IMR-90 (cell line): ENCODE results near the gene GPR108. TPM values are rescaled to one million over a fixed set of nuclear protein-coding genes. Genes with fewer than 3 reads are reported as not detected.

ENCODE experiments used
- ATAC-seq: fragments of 200-7000 bp; cut with Tn5 transposase; 2 replicates; pipeline ENCODE4 v1.9.1; 2020; ENCODE audit warnings: low read depth, mild to moderate bottlenecking, moderate library complexity
- BruUV-seq: library from RNA; stranded (reverse); fragments of 400-500 nt; replicated peaks from 2 replicates; lab custom pipeline; 2021; lab: Mats Ljungman, UMichigan
- CTCF ChIA-PET: fragments of 300-600 bp; formaldehyde crosslinking; extraction: SDS; loops from one replicate; lab custom pipeline; 2021; ENCODE audit warnings: antibody characterized with exemption; lab: Yijun Ruan, JAX
- POLR2A ChIA-PET: fragments of 300-600 bp; sonication (Branson Sonifier 250); formaldehyde crosslinking; loops from one replicate; lab custom pipeline; 2022; ENCODE audit warnings: antibody characterized with exemption; ENCODE audit not compliant: unreplicated experiment; lab: Charles Lee
- DNase-seq: peaks from one replicate; pipeline ENCODE4 v3.0.0; 2013
- H2AFZ ChIP-seq: replicated peaks from 2 replicates; pipeline ENCODE3; 2013; ENCODE audit warnings: low read length, mild to moderate bottlenecking; ENCODE audit not compliant: poor library complexity
- H2AK5ac ChIP-seq: 2 replicates; pipeline ENCODE4 v1.6.1; 2013; ENCODE audit warnings: low read depth, low read length, inconsistent platforms
- H2AK9ac ChIP-seq: replicated peaks from 2 replicates; pipeline ENCODE3; 2013; ENCODE audit warnings: mild to moderate bottlenecking, low read depth, low read length, moderate library complexity; ENCODE audit not compliant: poor library complexity
- H2BK120ac ChIP-seq: 2 replicates; pipeline ENCODE4 v1.6.1; 2013; ENCODE audit warnings: low read depth, low read length, inconsistent platforms
- H2BK15ac ChIP-seq: 3 replicates; pipeline ENCODE4 v1.6.1; 2013; ENCODE audit warnings: low read depth, low read length, inconsistent platforms
- H2BK20ac ChIP-seq: 2 replicates; pipeline ENCODE4 v1.6.1; 2013; ENCODE audit warnings: low read depth, mild to moderate bottlenecking, inconsistent platforms, low read length, moderate library complexity
- H2BK5ac ChIP-seq: 2 replicates; pipeline ENCODE4 v1.6.1; 2013; ENCODE audit warnings: mild to moderate bottlenecking, low read depth, low read length, inconsistent platforms; ENCODE audit not compliant: poor library complexity, severe bottlenecking
- H3K14ac ChIP-seq: replicated peaks from 2 replicates; pipeline ENCODE4 v1.6.1; 2013; ENCODE audit warnings: low read depth, low read length, inconsistent platforms
- H3K18ac ChIP-seq: 2 replicates; pipeline ENCODE4 v1.6.1; 2013; ENCODE audit warnings: low read depth, low read length, control low read depth
- H3K23ac ChIP-seq: 2 replicates; pipeline ENCODE4 v1.6.1; 2013; ENCODE audit warnings: low read depth, low read length, inconsistent platforms
- H3K27ac ChIP-seq: 2 replicates; pipeline ENCODE4 v1.5.1; 2013; ENCODE audit warnings: mild to moderate bottlenecking, control low read depth, low read length; ENCODE audit not compliant: insufficient read depth
- H3K27me3 ChIP-seq: 2 replicates; pipeline ENCODE4 v1.6.1; 2013; ENCODE audit warnings: low read length; ENCODE audit not compliant: control insufficient read depth, insufficient read depth
- H3K36me3 ChIP-seq: 2 replicates; pipeline ENCODE4 v1.6.1; 2013; ENCODE audit warnings: low read length, mixed read lengths; ENCODE audit not compliant: control insufficient read depth, insufficient read depth
- H3K4ac ChIP-seq: 2 replicates; pipeline ENCODE4 v1.6.1; 2013; ENCODE audit warnings: low read depth, low read length, inconsistent platforms
- H3K4me1 ChIP-seq: 2 replicates; pipeline ENCODE4 v1.6.1; 2013; ENCODE audit warnings: low read length, mixed read lengths; ENCODE audit not compliant: control insufficient read depth, insufficient read depth
- H3K4me2 ChIP-seq: 2 replicates; pipeline ENCODE4 v1.6.1; 2013; ENCODE audit warnings: low read depth, mild to moderate bottlenecking, control low read depth, low read length, moderate library complexity
- H3K4me3 ChIP-seq: 2 replicates; pipeline ENCODE4 v1.5.1; 2013; ENCODE audit warnings: low read depth, mild to moderate bottlenecking, control low read depth, low read length, moderate library complexity; ENCODE audit not compliant: insufficient read depth
- H3K56ac ChIP-seq: 2 replicates; pipeline ENCODE4 v1.6.1; 2013; ENCODE audit warnings: low read length, inconsistent platforms; ENCODE audit not compliant: insufficient read depth; ENCODE audit errors: extremely low read depth
- H3K79me1 ChIP-seq, 2 experiments: 2 replicates each; pipeline ENCODE4 v1.6.1; 2013; ENCODE audit warnings: low read length in 2 of 2, inconsistent platforms in 1 of 2, low read depth in 1 of 2
- H3K9ac ChIP-seq: 2 replicates; pipeline ENCODE4 v1.6.1; 2013; ENCODE audit warnings: low read depth, low read length, control low read depth
- H3K9me1 ChIP-seq: 2 replicates; pipeline ENCODE4 v1.6.1; 2013; ENCODE audit warnings: low read length, inconsistent platforms; ENCODE audit not compliant: insufficient read depth
- H3K9me3 ChIP-seq: 2 replicates; pipeline ENCODE4 v1.6.1; 2013; ENCODE audit warnings: low read length; ENCODE audit not compliant: control insufficient read depth, insufficient read depth
- H4K20me1 ChIP-seq: 2 replicates; pipeline ENCODE4 v1.6.1; 2013; ENCODE audit warnings: low read length, inconsistent platforms; ENCODE audit not compliant: insufficient read depth
- H4K5ac ChIP-seq: 2 replicates; pipeline ENCODE4 v1.6.1; 2013; ENCODE audit warnings: mild to moderate bottlenecking, low read depth, low read length, control low read depth
- H4K8ac ChIP-seq, 2 experiments: 2 replicates each; pipeline ENCODE4 v1.6.1; 2013; ENCODE audit warnings: low read depth in 2 of 2, low read length in 2 of 2, control low read depth in 1 of 2, inconsistent platforms in 1 of 2
- H4K91ac ChIP-seq: 2 replicates; pipeline ENCODE4 v1.6.1; 2013; ENCODE audit warnings: low read depth, low read length, inconsistent platforms; ENCODE audit not compliant: insufficient read depth
- BHLHE40 ChIP-seq: fragments of 150-350 bp; IDR thresholded peaks from 2 replicates; pipeline ENCODE4 v1.6.1; 2016; ENCODE audit warnings: mild to moderate bottlenecking, low read depth, low read length
- CEBPB ChIP-seq: IDR thresholded peaks from 2 replicates; pipeline ENCODE4 v1.6.1; 2012; ENCODE audit warnings: low read depth, low read length, improper control_type of control experiment
- CHD1 ChIP-seq: IDR thresholded peaks from 2 replicates; pipeline ENCODE4 v1.6.1; 2012; ENCODE audit warnings: low read depth, low read length, improper control_type of control experiment
- FOS ChIP-seq: fragments of 150-350 bp; IDR thresholded peaks from 2 replicates; pipeline ENCODE4 v1.6.1; 2016; ENCODE audit warnings: low read depth, low read length
- MAFK ChIP-seq: IDR thresholded peaks from 2 replicates; pipeline ENCODE4 v1.6.1; 2012; ENCODE audit warnings: low read depth, low read length, improper control_type of control experiment
- MAZ ChIP-seq: IDR thresholded peaks from 2 replicates; pipeline ENCODE4 v1.6.1; 2012; ENCODE audit warnings: low read depth, mild to moderate bottlenecking, low read length, improper control_type of control experiment, moderate library complexity, borderline replicate concordance
- MXI1 ChIP-seq: IDR thresholded peaks from 2 replicates; pipeline ENCODE4 v1.6.1; 2012; ENCODE audit warnings: low read depth, mild to moderate bottlenecking, low read length, moderate library complexity, borderline replicate concordance
- NFE2L2 ChIP-seq: fragments of 150-350 bp; IDR thresholded peaks from 2 replicates; pipeline ENCODE4 v1.6.1; 2016; ENCODE audit warnings: low read depth, mild to moderate bottlenecking, low read length
- POLR2A ChIP-seq: IDR thresholded peaks from 2 replicates; pipeline ENCODE4 v1.6.1; 2012; ENCODE audit warnings: mild to moderate bottlenecking, low read depth, low read length
- RAD21 ChIP-seq: IDR thresholded peaks from 2 replicates; pipeline ENCODE4 v1.6.1; 2012; ENCODE audit warnings: low read length, improper control_type of control experiment
- RCOR1 ChIP-seq: IDR thresholded peaks from 2 replicates; pipeline ENCODE4 v1.6.1; 2012; ENCODE audit warnings: mild to moderate bottlenecking, low read length, improper control_type of control experiment; ENCODE audit not compliant: insufficient replicate concordance
- RFX5 ChIP-seq: IDR thresholded peaks from 2 replicates; pipeline ENCODE4 v1.8.0; 2012; ENCODE audit warnings: low read depth, mild to moderate bottlenecking, low read length, moderate library complexity
- SMC3 ChIP-seq: fragments of 150-350 bp; IDR thresholded peaks from 2 replicates; pipeline ENCODE4 v1.6.1; 2016; ENCODE audit warnings: low read depth, mild to moderate bottlenecking, antibody characterized with exemption, low read length, moderate library complexity
- WGBS, 2 experiments: methylation state at CpG; one replicate each; pipeline versions ENCODE4 v1.1.5 to v1.1.7; 2013; ENCODE audit warnings: missing lambda C conversion rate in 2 of 2; ENCODE audit not compliant: insufficient read length in 1 of 2; ENCODE audit errors: extremely low coverage in 2 of 2; 5-methylcytosine and 5-hydroxymethylcytosine counted together
- dilution Hi-C: fragments of 300-500 bp; cut with HindIII; formaldehyde crosslinking; loops from one replicate; pipeline ENCODE4 v1.14.3; 2018; ENCODE audit warnings: low sequenced_read_pairs; ENCODE audit not compliant: unreplicated experiment
- in situ Hi-C: fragments of 300-500 bp; cut with MboI; formaldehyde crosslinking; loops from 3 replicates; pipeline ENCODE4 v1.14.3; 2019; ENCODE audit warnings: low sequenced_read_pairs, inconsistent platforms, mixed read lengths
- intact Hi-C: fragments of 100-400 bp; cut with micrococcal nuclease; formaldehyde crosslinking; loops from 2 replicates; pipeline ENCODE4 v1.10.0; 2022
- polyA plus RNA-seq, 3 experiments: library from polyadenylated mRNA; depleted of rRNA; stranded (reverse); fragments of >200 nt; gene quantifications; 2 replicates each; pipeline ENCODE4 v1.2.3, GENCODE V29; 2012; ENCODE audit warnings: low replicate concordance in 1 of 3
- total RNA-seq: library from RNA; depleted of rRNA; stranded (reverse); fragments of >200 nt; gene quantifications from 2 replicates; pipeline ENCODE4 v1.2.3, GENCODE V29; 2012
- TF ChIP-seq, protein P1 (sequence below): fragments of 150-350 bp; IDR thresholded peaks from 2 replicates; pipeline ENCODE4 v1.6.1; 2016; ENCODE audit warnings: low read depth, mild to moderate bottlenecking, low read length, moderate library complexity, borderline replicate concordance
- TF ChIP-seq, protein P2 (sequence below): fragments of 150-350 bp; IDR thresholded peaks from 2 replicates; pipeline ENCODE4 v1.6.1; 2017; ENCODE audit warnings: mild to moderate bottlenecking, antibody characterized with exemption, low read length, low read depth
- TF ChIP-seq, protein P3 (sequence below): conservative IDR thresholded peaks from 2 replicates; pipeline ENCODE4 v1.5.1; 2012; ENCODE audit warnings: mild to moderate bottlenecking, low read depth, low read length, improper control_type of control experiment

The GPR108 gene
- total and polyA plus RNA-seq, 2 of the 4 experiments (the other 2 are of a cell fraction) = 28.0 to 38.9 TPM

DNA sequence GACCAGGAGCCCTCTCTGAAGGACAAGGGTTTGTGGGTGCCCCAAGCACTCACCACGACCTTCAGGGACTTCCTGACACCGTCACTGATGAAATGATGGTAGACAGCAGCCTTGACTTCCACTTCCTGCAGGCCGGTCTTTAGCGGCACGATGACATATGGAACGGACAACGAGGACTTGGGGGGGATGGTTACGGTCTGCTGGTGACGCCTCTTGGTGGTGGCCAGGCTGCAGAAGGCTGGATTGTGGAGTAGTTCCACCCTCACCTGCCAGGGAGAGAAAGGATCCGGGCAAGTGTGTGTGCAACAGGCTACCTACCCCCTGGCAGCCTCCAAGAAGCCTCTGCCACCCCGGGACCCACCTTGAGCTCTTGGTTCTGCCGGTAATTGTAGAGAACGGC is 40.1 kb downstream of the GPR108 start:
- TF ChIP-seq RAD21 (no peak), RFX5 (no peak), CHD1 (no peak), SMC3 (no peak), RCOR1 (no peak), MAZ (no peak), POLR2A (no peak), CEBPB (no peak), NFE2L2 (no peak), BHLHE40 (no peak), MAFK (no peak), MXI1 (no peak), FOS (no peak)
- TF ChIP-seq, protein P1, sequence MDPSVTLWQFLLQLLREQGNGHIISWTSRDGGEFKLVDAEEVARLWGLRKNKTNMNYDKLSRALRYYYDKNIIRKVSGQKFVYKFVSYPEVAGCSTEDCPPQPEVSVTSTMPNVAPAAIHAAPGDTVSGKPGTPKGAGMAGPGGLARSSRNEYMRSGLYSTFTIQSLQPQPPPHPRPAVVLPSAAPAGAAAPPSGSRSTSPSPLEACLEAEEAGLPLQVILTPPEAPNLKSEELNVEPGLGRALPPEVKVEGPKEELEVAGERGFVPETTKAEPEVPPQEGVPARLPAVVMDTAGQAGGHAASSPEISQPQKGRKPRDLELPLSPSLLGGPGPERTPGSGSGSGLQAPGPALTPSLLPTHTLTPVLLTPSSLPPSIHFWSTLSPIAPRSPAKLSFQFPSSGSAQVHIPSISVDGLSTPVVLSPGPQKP = no peak
- TF ChIP-seq, protein P2, sequence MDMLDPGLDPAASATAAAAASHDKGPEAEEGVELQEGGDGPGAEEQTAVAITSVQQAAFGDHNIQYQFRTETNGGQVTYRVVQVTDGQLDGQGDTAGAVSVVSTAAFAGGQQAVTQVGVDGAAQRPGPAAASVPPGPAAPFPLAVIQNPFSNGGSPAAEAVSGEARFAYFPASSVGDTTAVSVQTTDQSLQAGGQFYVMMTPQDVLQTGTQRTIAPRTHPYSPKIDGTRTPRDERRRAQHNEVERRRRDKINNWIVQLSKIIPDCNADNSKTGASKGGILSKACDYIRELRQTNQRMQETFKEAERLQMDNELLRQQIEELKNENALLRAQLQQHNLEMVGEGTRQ = no peak
- TF ChIP-seq, protein P3, sequence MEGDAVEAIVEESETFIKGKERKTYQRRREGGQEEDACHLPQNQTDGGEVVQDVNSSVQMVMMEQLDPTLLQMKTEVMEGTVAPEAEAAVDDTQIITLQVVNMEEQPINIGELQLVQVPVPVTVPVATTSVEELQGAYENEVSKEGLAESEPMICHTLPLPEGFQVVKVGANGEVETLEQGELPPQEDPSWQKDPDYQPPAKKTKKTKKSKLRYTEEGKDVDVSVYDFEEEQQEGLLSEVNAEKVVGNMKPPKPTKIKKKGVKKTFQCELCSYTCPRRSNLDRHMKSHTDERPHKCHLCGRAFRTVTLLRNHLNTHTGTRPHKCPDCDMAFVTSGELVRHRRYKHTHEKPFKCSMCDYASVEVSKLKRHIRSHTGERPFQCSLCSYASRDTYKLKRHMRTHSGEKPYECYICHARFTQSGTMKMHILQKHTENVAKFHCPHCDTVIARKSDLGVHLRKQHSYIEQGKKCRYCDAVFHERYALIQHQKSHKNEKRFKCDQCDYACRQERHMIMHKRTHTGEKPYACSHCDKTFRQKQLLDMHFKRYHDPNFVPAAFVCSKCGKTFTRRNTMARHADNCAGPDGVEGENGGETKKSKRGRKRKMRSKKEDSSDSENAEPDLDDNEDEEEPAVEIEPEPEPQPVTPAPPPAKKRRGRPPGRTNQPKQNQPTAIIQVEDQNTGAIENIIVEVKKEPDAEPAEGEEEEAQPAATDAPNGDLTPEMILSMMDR = no peak
- Histone ChIP-seq H3K14ac (no peak overlapping the region), H3K9me3 (peaks cover 10% of the 10 kb centered on the region; the same call in 1 of the 2 replicates), H4K20me1 (no peaks in the 10 kb centered on the region), H2BK20ac (no peak overlapping the region), H3K9me1 (no peaks in the 10 kb centered on the region), H3K4ac (no peak overlapping the region), H2BK5ac (no peak overlapping the region), H2AFZ (no peak overlapping the region), H3K9ac (no peak overlapping the region), H3K18ac (no peak overlapping the region), H2BK15ac (no peak overlapping the region), H3K27me3 (no peaks in the 10 kb centered on the region), H3K79me1 (no peaks in the 10 kb centered on the region), H3K56ac (no peak overlapping the region), H3K4me2 (no peak overlapping the region), H3K27ac (no peak overlapping the region), H2AK9ac (no peak overlapping the region), H3K4me1 (no peaks in the 10 kb centered on the region), H3K36me3 (no peaks in the 10 kb centered on the region), H4K8ac (no peak overlapping the region), H4K91ac (no peak overlapping the region), H3K23ac (no peak overlapping the region), H2BK120ac (no peak overlapping the region), H2AK5ac (no peak overlapping the region), H4K5ac (no peak overlapping the region), H3K4me3 (no peak overlapping the region)
- ATAC-seq = no peak
- intact Hi-C loops (no loop called here), dilution Hi-C loops (no loop called here), in situ Hi-C loops (no loop called here)
- WGBS, 2 experiments = 72% methylated on average over 4 of the region's 13 CpGs; no CpG with 5 or more reads in 1 of the 2 experiments
- ChIA-PET CTCF (no interaction called here), POLR2A (no interaction called here)
- DNase-seq = no peak
- BruUV-seq = no TSS peak
